DMS53 treated with DMSO at 0.1 percent for 48 hours (cell line): ENCODE measurements around the gene HOXB13.

Experiments
- DNase-seq: peaks from one replicate; lab custom pipeline; 2025; ENCODE audit not compliant: unreplicated experiment; lab: John Stamatoyannopoulos, UW

The HOXB13 gene

GRCh38 chr17:48728232-48729231, at the start of gene HOXB13:
Gene HOXB13 (minus strand): TSS chr17:48728750. CDS start chr17:48728593, 157 bp downstream.
- DNase-seq, result no peak

- no peak for DNase-seq
These were observed 48.1 kb upstream of the HOXB13 start for GRCh38 chr17:48776602-48777001.

GRCh38 chr17:48773245-48773644, 44.7 kb upstream of the HOXB13 start:
- DNase-seq, result no peak

- no peak for DNase-seq
These were observed 42.4 kb upstream of the HOXB13 start for GRCh38 chr17:48770954-48771353.

- DNase-seq, result no peak
These were observed 40.6 kb upstream of the HOXB13 start for GRCh38 chr17:48769009-48769675.

- DNase-seq, result no peak
These were observed 38.8 kb upstream of the HOXB13 start for GRCh38 chr17:48767263-48767774.

GRCh38 chr17:48761114-48761513, 32.6 kb upstream of the HOXB13 start:
- DNase-seq, result no peak

- no peak for DNase-seq
These were observed 31.9 kb upstream of the HOXB13 start for GRCh38 chr17:48760411-48760810.

- DNase-seq, result no peak
These were observed 30.7 kb upstream of the HOXB13 start for GRCh38 chr17:48759288-48759687.

GRCh38 chr17:48757524-48757961, 29.0 kb upstream of the HOXB13 start:
- DNase-seq, result no peak

GRCh38 chr17:48756830-48757251, 28.3 kb upstream of the HOXB13 start:
- no peak for DNase-seq

- DNase-seq, result no peak
These were observed 26.8 kb upstream of the HOXB13 start for GRCh38 chr17:48755356-48755755.

- no peak for DNase-seq
These were observed 26.1 kb upstream of the HOXB13 start for GRCh38 chr17:48754500-48755261.

- no peak for DNase-seq
These were observed 25.4 kb upstream of the HOXB13 start for GRCh38 chr17:48753794-48754499.

GRCh38 chr17:48752399-48753288, 24.1 kb upstream of the HOXB13 start:
- no peak for DNase-seq

- no peak for DNase-seq
These were observed 23.3 kb upstream of the HOXB13 start for GRCh38 chr17:48751733-48752398.

GRCh38 chr17:48751172-48751571, 22.6 kb upstream of the HOXB13 start:
- DNase-seq, result no peak

- no peak for DNase-seq
These were observed 21.3 kb upstream of the HOXB13 start for GRCh38 chr17:48749621-48750553.
